Measurements from ENCODE around the gene MCRIP1. TPM values are rescaled to one million over a fixed set of nuclear protein-coding genes. Genes with fewer than 3 reads are reported as not detected.

MCRIP1 gene
- total and polyA plus RNA-seq, 10 of the 15 experiments (the other 5 are each of a cell fraction or from before 2014, with no cell fraction given): 0.31 to 54.4 (median 30.8) TPM

- TF ChIP-seq ZBTB33 (IDR thresholded peaks at IDR 0.05) (no peak), SREBF1 (IDR thresholded peaks at IDR 0.05; ENCODE audit: low read length) (no peak), SMARCA5 (IDR thresholded peaks at IDR 0.05) (peak; percentile 45; the same call in 1 of the 2 replicates), MTA3 (IDR thresholded peaks at IDR 0.05; ENCODE audit: borderline replicate concordance, low read length) (no peak), MEF2A (IDR thresholded peaks at IDR 0.05; ENCODE audit: insufficient read depth, low read depth, low read length) (no peak), MXI1 (IDR thresholded peaks at IDR 0.05; ENCODE audit: low read depth, low read length) (no peak; the same call in 1 of the 2 replicates), USF1 (IDR thresholded peaks at IDR 0.05; ENCODE audit: borderline replicate concordance, extremely low read length, insufficient read depth, low read depth, low read length) (no peak), RCOR1 (conservative IDR thresholded peaks at IDR 0.05; ENCODE audit: low read depth, low read length) (no peak), NFXL1 (IDR thresholded peaks at IDR 0.05; ENCODE audit: borderline replicate concordance) (no peak), CREM (IDR thresholded peaks at IDR 0.05; ENCODE audit: low read depth) (0 out of 2 replicates have a peak, but pooled peaks have one; percentile 5), SPI1 (IDR thresholded peaks at IDR 0.05; ENCODE audit: borderline replicate concordance, insufficient read depth, low read depth, low read length) (peak; percentile 34; the same call in 1 of the 2 replicates), ZNF592 (IDR thresholded peaks at IDR 0.05) (no peak), FOS (IDR thresholded peaks at IDR 0.05; ENCODE audit: borderline replicate concordance, extremely low read depth, insufficient read length) (no peak), ZNF384 (IDR thresholded peaks at IDR 0.05; ENCODE audit: borderline replicate concordance, low read depth, low read length) (no peak), TCF3 (IDR thresholded peaks at IDR 0.05; ENCODE audit: borderline replicate concordance, insufficient read depth, low read depth, low read length) (0 out of 2 replicates have a peak, but pooled peaks have one; percentile 29), PRDM15 (CRISPR knock-in tag; IDR thresholded peaks at IDR 0.05) (no peak), CBX5 (IDR thresholded peaks at IDR 0.05; ENCODE audit: low read depth) (no peak), RAD21 (IDR thresholded peaks at IDR 0.05; ENCODE audit: insufficient read depth, low read depth, low read length) (no peak)
Observed at GRCh38 chr17:81870131-81870980, 37.3 kb upstream of the MCRIP1 start (continued).
